Gastrocnemius medialis (tissue), 4 donors: ENCODE measurements around the gene KIF26B.

Experiments
- CTCF ChIP-seq, 5 experiments: fragments of 450-650 bp in 3 of 5; fragments of 200-600 bp in 2 of 5; sonication (generic) in 2 of 5; IDR thresholded peaks in 4 of 5; conservative IDR thresholded peaks in 1 of 5; 1 replicate in 4 of 5; 2 replicates in 1 of 5; pipeline ENCODE4 v1.5.1; 2016 to 2019; ENCODE audit warnings: antibody characterized with exemption in 5 of 5, mild to moderate bottlenecking in 3 of 5, moderate library complexity in 3 of 5
- POLR2A ChIP-seq, 2 donors: fragments of 450-650 bp; IDR thresholded peaks; one replicate each; pipeline ENCODE4 v1.6.1; 2017; ENCODE audit warnings: antibody characterized with exemption in 2 of 2, mild to moderate bottlenecking in 2 of 2, moderate library complexity in 2 of 2

- TF ChIP-seq POLR2A (IDR thresholded peaks at IDR 0.05), result no peak
- TF ChIP-seq CTCF (IDR thresholded peaks at IDR 0.05 in 4 of 5, conservative IDR thresholded peaks at IDR 0.05 in 1 of 5), result no peak
Observed at GRCh38 chr1:245701631-245702030, 546.8 kb downstream of the KIF26B start.
